T-helper 22 cell (primary cell): ENCODE measurements around the gene LRRC1.
A peak's percentile ranks its signal among the peaks of the same experiment; 100 is the strongest.
"Not testable (repeated sequence)": the region's sequence is repeated elsewhere in the genome, so short reads cannot be mapped to it uniquely, and the experiment has no call there.

Experiments used
- DNase-seq: peaks from one replicate; pipeline ENCODE4 v3.0.0-alpha.2; 2020; ENCODE audit warnings: low read depth

LRRC1 gene

DNA sequence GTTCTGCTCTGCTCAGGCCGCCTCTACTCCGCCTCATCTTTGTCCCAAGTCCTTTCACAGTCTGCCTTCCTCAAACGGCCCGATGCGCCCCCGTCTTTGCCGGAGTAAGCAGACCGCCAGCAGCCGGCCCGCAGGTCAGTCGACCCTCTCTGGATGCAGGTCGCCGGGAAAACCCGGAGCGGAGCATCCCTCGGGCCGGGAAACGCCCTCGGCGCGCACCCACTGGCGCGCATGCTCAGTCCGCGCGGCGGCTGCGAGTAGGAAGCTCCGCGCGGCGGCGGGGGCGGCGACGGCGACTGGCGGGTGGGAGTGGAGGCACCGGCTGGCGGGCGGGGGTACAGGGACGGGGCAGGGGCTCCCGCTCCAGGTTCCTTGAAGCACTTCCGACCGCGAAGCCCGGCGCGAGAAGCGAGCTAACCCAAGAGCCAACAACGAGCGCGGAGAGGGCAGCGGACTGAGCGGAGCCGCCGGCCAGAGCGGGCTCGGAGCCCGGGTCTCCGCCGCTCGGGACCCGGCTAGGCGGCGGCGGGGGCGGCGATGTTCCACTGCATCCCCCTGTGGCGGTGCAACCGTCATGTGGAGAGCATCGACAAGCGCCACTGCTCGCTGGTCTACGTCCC is at the start of gene LRRC1:
LRRC1 (plus strand) TSS at position 286 of the 620 bp plus-strand sequence; CDS start at position 538, 252 bp downstream.
- peak; percentile 71 for DNase-seq

DNA sequence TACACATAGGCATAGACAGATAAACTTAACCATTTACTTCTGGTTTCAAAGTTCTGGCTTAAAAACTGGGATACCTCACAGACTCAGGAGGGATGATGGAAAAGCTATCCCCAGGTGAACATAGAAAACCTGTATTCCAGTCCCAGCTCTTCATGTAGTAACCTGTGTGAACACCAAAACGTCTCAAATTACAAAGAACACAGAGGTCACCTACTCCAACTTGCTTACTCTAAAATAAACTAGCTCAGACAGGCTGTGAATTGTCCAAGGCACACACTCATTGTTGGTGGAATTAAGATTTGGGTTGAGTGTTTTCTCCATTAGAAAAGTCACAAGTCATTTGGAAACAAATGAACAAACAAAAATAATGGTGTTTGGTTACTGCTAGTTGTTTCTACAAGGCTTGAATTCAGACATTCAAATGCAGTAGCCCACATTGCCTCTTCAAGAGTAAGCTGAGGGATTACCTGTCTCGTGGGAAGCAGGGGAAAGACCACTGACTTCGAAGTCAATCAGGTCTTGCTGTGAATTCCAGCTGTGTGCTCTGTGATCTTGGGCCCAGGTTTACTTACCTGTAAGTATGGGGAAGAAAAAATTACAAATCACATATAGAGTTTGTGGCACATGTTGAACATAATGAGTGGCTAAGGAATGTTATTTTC is 48.2 kb upstream of the LRRC1 start:
- no peak for DNase-seq

DNA sequence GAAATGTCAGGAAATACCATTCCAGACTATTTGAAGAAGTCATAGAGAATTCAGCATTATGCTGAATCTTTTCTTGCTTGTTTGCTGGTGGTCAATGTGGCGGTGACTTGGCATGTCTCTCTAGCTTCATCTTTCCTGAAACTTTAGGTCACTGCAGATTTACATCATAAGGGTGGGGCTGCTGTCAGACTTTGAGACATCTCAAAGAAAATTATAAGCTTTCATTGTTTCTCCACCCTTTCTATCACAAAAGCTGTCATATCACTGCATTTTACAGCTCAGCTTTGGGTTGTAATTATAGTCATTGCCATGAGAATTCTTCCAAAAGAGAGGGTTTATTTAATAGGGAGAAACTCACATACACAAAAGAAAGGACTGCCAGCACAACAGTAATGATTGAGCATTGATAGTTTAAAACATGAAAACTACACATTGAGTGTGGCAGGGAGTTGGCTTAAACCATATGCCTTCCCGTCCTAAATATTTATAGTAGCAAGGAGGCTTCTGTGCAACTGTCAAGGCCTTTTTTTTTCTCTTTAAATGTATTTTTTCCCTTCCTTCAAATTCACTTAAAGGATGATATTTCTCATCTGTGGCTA is 44.7 kb upstream of the LRRC1 start:
- DNase-seq: no peak

DNA sequence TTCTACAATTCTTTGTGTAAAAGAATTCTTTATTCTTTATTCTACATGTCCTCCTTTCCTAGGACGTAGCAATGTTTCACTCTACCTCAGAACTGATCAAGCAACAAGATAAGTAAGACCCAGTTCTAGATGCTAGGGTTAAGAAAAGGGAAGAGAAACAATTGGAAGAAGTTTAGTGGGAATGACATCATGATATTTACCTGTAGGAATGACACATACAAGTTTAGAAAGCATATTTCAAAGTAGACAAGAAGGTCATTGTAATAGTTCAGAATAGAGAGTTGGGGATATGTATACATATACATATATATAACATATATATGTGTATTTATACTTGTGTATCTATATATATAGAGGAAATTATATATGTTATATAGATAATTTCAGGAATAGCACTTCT is 43.4 kb upstream of the LRRC1 start:
- DNase-seq: no peak

DNA sequence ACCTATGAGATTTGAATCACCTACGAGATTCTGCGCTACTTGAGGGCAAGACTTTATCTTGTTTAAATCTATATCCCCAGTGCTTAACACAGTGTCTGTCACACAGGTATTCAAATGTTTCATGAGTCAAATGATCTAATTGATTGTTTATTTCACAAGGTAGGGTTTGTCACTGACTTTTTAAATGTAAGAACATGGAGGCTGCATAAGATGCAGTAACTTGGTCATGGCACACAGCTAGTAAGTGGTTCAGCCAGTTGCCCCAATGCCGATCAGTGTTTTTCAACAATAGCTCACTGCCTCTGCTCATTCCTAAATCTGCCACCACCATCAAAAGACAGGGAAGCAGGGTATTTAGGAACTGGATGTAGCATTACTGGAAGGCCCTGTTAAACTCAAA is 42.4 kb upstream of the LRRC1 start:
- no peak for DNase-seq

DNA sequence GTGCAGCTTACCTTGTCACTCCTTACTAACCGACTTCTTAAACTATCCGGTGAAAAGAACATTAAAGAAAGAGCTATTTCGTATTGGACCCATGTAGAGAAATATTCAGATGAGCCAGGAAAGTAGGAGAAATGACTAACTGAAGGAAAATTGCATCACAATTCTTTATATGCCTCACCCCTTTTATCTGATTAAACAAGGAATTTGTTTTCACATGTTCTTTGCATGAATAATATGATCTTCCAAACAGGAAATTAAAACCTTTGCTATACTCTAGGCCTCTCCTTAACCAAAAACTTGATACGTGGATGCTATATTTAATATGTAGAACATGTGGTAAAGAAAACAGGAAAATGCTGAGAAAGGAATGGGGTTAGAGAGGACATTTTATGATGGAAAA is 41.9 kb upstream of the LRRC1 start:
- no peak for DNase-seq

DNA sequence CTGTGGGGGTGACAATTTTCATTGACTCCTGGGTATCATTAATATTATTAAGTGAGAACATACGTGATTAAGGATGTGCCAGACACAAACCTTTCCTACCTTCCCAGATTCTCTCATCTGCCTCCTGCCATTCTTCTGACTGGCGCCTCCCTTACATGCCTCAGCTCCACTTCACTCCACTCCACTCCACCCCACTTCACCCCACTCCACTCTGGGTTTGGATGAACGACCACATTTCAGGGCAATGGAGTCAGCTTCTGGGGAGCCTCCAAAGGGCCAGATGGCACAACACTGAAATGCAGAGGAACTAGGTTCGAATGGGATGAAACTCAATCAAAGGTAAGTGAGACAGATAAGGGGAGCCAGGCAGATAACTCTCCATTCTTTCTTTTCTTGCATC is 40.5 kb upstream of the LRRC1 start:
- DNase-seq: no peak

DNA sequence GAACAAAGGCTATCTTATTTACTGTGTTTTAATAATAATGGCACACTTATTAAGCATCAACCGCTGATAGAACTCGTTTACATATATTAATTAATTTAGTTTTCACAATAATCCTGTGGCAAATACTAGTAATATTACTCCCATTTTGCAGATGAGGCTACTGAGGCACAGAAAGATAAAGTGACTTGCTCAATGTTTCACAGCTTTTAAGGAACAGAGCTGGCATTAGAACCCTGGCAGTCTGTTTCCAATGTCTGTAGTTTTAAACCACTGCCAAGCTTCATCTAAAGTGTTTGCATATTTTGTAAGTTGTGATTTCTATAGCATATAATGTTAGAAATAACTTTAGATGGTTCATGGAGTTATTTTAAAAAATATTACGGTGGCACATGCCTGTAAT is 38.4 kb upstream of the LRRC1 start:
- no peak for DNase-seq

DNA sequence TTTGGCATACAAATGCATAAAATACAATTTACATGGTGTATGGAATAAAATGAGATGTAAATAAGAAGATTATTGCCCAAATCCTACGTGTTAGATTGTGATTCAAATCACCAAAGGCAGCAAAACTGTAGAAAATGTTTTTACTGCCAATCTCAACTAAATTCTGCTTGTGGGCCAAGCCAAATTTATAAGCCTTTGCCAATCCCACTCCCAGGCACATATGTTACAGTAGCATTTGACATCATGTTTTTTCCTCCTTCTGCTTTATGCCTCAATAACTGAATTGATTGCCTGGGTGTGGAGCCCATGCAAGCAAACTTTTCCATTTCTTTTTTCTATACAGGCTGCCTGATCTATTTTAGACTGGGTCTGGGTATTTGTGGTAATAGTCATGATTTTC is 36.3 kb upstream of the LRRC1 start:
- no peak for DNase-seq

DNA sequence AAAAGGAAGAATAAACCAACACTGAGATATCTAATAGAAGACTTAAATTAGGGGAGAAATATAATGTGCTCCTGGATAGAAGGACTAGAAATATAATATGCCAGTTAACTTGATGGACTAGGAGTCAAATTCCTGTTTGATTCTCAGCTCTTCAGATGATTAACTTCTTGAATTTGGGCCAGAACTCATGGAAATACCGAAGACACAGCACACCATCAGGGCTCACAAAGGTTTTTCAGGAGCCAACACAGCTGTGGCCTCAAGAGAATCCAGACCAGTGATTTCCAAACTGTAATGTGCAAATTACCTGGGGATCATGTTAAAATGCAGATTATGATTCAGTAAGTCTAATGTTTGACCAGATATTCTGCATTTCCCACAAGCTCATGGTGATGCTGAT is 33.8 kb upstream of the LRRC1 start:
- DNase-seq: no peak

DNA sequence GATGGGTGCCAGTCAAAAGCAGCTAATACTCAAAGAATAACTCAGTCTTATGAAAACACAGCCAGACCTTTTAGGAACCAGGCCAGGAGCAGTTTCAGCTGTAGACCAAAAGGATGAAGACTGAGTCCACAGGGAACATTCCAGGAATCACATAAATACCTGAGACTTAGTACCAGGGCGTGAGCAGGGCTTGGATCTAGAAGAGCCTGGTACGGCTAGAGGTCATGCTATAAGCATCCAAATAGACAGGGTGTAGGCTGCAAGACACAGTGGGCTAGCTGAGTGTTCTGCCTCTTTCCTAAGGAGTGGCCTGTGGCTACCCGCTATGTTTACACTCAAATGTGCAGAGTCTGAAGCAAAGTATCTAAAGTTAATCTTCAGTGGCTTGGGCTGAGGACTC is 29.5 kb upstream of the LRRC1 start:
- DNase-seq: no peak

DNA sequence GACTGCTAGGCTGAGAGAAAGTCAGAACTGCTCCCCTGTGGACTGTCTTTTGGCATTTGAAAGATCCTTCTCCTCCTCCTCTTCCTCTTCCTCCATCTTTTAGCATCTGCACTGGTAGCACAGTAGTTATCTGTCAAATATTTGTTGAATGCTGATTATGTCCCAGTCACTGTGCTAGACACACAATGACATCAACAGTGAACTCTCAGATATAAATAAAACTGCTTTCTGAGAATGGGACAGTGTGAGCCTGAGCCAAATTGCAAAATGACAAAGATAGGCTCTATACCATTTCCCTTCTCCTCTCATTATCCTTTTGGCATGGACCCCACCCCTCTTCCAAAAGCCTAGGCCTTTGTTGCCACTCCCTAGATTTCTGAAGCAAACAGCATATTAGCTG is 27.9 kb upstream of the LRRC1 start:
- no peak for DNase-seq

DNA sequence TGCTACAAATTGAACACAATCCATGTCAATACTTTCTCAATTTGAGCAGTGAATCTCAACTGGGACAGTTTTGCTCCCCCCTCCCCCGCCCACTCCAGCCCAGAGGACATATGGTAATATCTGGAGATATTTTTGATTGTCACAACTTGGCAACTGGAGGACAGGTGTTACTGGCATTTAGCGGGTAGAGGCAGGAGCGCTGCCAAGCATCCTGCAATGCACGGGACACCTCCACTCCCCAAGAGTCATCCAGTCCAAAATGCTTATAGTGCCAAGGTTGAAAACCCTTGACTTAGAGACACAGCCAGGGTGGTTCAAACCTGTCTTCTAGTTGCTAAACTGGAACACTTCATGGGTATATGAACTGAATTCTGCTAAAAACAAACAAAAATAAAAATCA is 26.9 kb upstream of the LRRC1 start:
- no peak for DNase-seq

DNA sequence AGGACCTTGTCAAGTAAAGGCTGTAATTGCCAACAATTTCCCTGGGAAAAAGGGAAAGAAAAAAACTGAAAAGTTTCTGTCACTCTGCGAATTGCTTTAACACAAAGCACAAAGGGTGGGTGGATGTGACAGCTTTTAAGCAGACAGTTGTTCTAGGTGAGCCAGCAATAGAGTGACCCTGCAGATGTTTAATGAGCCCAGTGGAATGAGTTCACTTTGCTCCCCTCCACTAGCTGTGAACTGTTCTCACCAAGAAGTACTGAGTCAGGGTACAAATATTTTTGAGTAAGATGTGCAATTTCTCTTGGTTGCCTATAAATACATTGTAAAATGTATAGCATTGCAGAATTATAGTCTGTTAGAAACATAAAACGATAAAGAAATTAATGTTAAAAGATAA is 26.2 kb upstream of the LRRC1 start:
- DNase-seq: no peak

DNA sequence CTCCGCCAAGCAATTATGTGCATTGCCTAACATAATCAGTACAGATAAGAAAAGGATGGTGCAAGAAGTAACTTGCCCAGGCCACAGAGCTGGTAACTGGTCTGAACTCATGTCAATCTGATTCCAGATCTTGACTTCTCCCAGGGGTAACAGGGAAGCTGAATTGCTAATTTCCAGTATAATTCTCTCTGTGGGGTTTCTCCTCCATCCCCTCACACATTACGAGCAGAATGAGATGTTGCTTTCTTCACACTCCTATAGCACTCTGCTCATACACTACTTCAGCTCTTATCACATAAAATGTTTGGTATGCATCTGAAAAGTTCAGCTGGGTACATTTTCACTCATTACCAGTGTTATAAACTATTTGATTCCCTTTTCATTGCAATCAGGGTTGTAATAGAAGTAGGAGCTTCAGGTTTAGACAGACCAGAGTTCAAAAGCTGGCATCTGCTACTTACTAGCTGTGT is 24.0 kb upstream of the LRRC1 start:
- no peak for DNase-seq

DNA sequence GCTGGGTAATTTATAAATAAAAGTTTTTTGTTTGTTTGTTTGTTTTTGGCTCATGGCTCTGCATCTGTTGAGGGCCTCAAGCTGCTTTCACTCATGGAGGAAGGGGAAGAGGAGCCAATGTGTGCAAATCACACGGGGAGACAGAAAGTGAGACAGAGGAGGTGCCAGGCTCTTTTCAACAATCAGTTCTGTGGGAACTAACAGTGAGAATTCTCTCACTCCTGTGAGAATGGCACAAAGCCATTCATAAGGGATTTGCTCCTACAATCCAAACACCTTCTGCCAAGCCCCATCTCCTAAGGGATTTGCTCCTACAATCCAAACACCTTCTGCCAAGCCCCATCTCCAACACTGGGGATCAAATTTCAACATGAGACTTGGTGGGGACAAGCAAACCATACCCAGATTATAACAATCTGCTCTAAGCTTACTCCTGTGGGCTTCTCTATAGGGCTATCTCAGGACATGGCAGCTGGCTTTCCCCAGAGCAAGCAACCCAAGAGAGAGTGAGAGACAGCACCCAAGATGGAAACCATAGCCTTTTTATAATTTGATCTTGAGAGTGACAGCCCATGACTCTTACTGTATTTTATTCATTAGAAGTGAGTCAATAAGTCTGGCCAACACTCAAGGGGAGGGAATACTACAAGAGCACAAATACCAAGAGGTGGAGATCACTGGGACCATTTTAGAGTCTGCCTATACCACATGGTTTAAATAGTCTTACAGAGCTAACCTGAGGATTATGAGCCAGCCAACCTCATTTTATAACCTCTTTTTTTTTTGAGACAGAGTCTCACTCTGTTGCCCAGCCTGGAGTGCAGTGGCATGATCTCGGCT is 22.8 kb upstream of the LRRC1 start:
- no peak for DNase-seq

DNA sequence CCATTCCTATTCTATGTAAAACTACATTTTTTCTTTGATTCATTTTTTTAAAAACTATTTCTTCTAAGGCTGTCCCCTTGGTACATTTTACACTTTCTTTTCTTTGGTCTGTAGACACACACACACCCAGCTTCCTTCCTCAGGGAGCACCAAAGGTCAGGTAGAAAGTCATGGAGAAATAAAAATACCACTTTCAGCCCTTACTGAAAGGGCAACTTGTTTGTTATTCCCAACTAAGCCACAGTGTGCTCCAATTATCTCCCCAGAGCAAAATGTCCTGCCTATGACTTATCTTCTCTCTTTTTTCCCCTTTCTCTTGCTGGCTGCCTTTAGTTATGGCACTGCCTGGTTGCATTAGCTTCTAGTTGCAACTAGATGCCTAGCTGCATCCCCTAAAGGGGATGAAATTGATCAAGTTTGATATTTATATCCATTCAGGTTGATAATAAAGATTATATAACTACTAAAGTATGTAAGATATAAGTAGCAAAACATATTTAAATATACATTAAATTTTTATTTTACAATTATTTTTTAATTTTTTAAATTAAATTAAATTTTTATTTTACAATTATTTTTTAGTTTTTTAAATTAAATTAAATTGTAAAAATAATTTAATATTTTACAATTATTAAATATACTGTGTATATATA is 21.6 kb upstream of the LRRC1 start:
- no peak for DNase-seq

DNA sequence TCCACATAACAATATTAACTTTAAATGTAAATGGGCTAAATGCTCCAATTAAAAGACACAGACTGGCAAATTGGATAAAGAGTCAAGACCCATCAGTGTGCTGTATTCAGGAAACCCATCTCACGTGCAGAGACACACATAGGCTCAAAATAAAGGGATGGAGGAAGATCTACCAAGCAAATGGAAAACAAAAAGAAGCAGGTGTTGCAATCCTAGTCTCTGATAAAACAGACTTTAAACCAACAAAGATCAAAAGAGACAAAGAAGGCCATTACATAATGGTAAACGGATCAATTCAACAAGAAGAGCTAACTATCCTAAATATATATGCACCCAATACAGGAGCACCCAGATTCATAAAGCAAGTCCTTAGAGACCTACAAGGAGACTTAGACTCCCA is 18.7 kb upstream of the LRRC1 start:
- DNase-seq: not testable (repeated sequence)

DNA sequence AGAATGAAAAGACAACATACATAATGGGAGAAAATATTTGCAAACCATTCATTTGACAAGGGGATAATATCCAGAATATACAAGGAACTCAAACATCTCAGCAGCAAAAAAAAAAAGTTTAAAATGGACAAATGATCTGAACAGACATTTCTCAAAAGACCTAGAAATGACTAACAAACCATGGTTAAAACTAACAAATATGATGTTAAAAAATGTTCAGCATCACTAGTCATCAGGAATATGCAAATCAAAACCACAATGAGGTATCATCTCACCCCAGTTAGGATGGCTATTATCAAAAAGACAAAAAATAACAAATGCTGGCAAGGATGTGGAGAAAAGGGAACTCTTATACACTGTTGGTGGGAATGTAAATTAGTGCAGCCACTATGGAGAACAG is 9.8 kb upstream of the LRRC1 start:
- not testable (repeated sequence) for DNase-seq

DNA sequence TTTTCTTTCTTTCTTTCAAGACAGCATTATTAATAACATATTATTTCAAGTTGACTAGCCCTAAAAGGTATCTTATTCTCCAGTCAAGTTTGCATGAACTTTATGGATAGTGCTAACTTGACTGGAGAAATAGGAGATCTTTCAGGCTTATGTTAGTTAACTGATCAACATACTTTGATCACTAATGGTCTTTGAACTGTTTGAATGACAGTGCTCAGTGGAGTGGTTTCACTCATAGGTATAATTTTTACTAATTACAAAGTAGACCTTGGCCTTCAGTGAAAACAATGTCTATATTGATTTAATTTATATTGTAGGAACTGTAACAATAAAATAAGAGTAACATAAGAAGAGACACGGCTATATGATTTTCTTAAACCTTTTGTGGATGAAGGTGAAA is 8.0 kb upstream of the LRRC1 start:
- no peak for DNase-seq

DNA sequence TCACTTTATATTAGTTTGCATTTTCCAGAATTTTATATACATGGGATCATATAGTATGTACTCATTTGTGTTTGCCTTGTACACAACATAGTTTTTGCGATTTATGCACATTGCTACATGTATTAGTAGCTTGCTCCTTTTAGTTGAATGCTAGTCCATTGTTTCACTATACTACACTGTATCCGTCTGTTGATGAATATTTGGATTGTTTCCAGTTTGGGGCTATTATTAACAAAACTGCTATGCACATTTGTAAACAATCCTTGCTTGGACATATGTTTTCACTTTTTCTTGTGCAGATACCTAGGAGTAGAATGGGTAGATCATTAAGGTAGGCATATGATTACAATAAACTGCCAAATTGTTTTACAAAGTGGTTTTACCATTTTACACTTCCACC is 3.9 kb upstream of the LRRC1 start:
- DNase-seq: no peak

DNA sequence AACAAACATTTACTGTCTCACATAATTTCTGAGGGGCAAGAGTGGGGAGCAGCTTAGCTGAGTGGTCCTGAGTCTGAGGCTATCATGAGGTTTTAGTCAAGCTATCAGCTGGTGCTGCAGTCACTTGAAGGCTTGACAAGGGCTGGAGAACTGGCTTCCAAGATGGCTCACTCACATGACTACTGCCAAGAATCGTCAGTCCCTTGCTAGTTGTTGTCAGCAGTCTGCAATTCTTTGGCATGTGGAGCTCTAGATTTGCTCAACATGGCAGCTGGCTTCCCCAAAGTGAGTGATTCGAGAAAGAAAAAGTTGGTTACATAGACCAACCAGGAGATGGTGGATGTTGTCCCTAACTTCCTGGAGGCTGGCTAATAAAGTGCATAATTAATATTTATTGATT is 2.8 kb upstream of the LRRC1 start:
- DNase-seq: no peak
